Activated T-cell treated with anti-CD3 and anti-CD28 coated beads, Interleukin-2, amount 50 U/mL, for 48 hours (primary cell): ENCODE data around the gene CHMP2B.
"Not testable (repeated sequence)": the region's sequence is repeated elsewhere in the genome, so short reads cannot be mapped to it uniquely, and the experiment has no call there.

ENCODE experiments used
- DNase-seq, 2 experiments: peaks; one replicate each; pipeline ENCODE4 v3.0.0-alpha.2; 2020

Gene CHMP2B

GRCh38 chr3:87236093-87236492 is 9.0 kb downstream of the CHMP2B start:
- DNase-seq: no peak

- DNase-seq: no peak
Measured at GRCh38 chr3:87246662-87247429, 19.7 kb downstream of the CHMP2B start.

- no peak for DNase-seq
Measured at GRCh38 chr3:87247430-87247773, 20.3 kb downstream of the CHMP2B start.

GRCh38 chr3:87248231-87248630 is 21.1 kb downstream of the CHMP2B start:
- DNase-seq: not testable (repeated sequence)

GRCh38 chr3:87248831-87249230 is 21.7 kb downstream of the CHMP2B start:
- DNase-seq: no peak

- DNase-seq: no peak
Measured at GRCh38 chr3:87250009-87250408, 22.9 kb downstream of the CHMP2B start.

- DNase-seq: peak; percentile 36 to 47
Measured at GRCh38 chr3:87260270-87260669, 33.2 kb downstream of the CHMP2B start.

GRCh38 chr3:87261925-87262324 is 34.8 kb downstream of the CHMP2B start:
- DNase-seq: no peak

- DNase-seq: no peak
Measured at GRCh38 chr3:87267953-87268645, 41.0 kb downstream of the CHMP2B start.

- no peak for DNase-seq
Measured at GRCh38 chr3:87268646-87269211, 41.6 kb downstream of the CHMP2B start.

- no peak for DNase-seq
Measured at GRCh38 chr3:87269723-87270122, 42.6 kb downstream of the CHMP2B start.

- DNase-seq: no peak
Measured at GRCh38 chr3:87270908-87271700, 44.0 kb downstream of the CHMP2B start.

- DNase-seq: no peak
Measured at GRCh38 chr3:87272718-87273341, 45.7 kb downstream of the CHMP2B start.

GRCh38 chr3:87276484-87276883 is 49.4 kb downstream of the CHMP2B start, which contains the start of gene POU1F1:
TSS of gene POU1F1 (minus strand) at chr3:87276584. CDS start at chr3:87276462, 122 bp downstream.
- DNase-seq: no peak

GRCh38 chr3:87287011-87287410 is 59.9 kb downstream of the CHMP2B start:
- no peak for DNase-seq

- no peak for DNase-seq
Measured at GRCh38 chr3:87288446-87288845, 61.3 kb downstream of the CHMP2B start.

GRCh38 chr3:87298111-87298718 is 71.1 kb downstream of the CHMP2B start:
- DNase-seq: no peak

GRCh38 chr3:87305031-87305430 is 77.9 kb downstream of the CHMP2B start:
- not testable (repeated sequence) for DNase-seq
